DOHH2 (cell line): ENCODE measurements around the gene DISC1.

Source experiments
- CTCF ChIP-seq: fragments of 200-600 bp; sonication (generic); IDR thresholded peaks from one replicate; pipeline ENCODE4 v1.5.1; 2014; ENCODE audit warnings: antibody characterized with exemption, mild to moderate bottlenecking, low read depth, low read length; ENCODE audit not compliant: poor library complexity, severe bottlenecking
- EZH2phosphoT487 ChIP-seq: fragments of 200-600 bp; sonication (generic); IDR thresholded peaks from 2 replicates; pipeline ENCODE4 v1.6.1; 2017; ENCODE audit warnings: borderline replicate concordance, mild to moderate bottlenecking, antibody characterized with exemption, low read length, moderate library complexity, mixed read lengths

- no peak for TF ChIP-seq CTCF
- TF ChIP-seq EZH2phosphoT487, result no peak
Observed at GRCh38 chr1:231751415-231751814, 124.8 kb downstream of the DISC1 start.
